Psoas muscle (tissue), 8 donors: ENCODE measurements around the gene MAML2. TPM values are rescaled to one million over a fixed set of nuclear protein-coding genes. Genes with fewer than 3 reads are reported as not detected.

Source experiments
- ATAC-seq, 4 donors: fragments of 200-7000 bp; cut with Tn5 transposase; one replicate each; pipeline ENCODE4 v1.9.1; 2020; ENCODE audit warnings: moderate library complexity in 3 of 4, mild to moderate bottlenecking in 2 of 4
- DNase-seq, 2 donors: peaks; one replicate each; pipeline ENCODE4 v3.0.0-alpha.2; 2020
- H3K27ac ChIP-seq: fragments of 200-600 bp; one replicate; pipeline ENCODE4 v1.8.0; 2022
- H3K27me3 ChIP-seq, 3 donors: fragments of 200-600 bp in 1 of 3; one replicate each; pipeline versions ENCODE4 v1.6.1 to v1.8.0; 2013 to 2022; ENCODE audit warnings: low read length in 2 of 3, mild to moderate bottlenecking in 2 of 3, moderate library complexity in 1 of 3; ENCODE audit not compliant: insufficient read depth in 3 of 3
- H3K36me3 ChIP-seq, 2 donors: fragments of 200-600 bp in 1 of 2; one replicate each; pipeline versions ENCODE4 v1.6.1 to v1.8.0; 2013 to 2022; ENCODE audit warnings: low read depth in 1 of 2, mild to moderate bottlenecking in 1 of 2, moderate library complexity in 1 of 2; ENCODE audit not compliant: insufficient read depth in 1 of 2
- H3K4me1 ChIP-seq: fragments of 200-600 bp; one replicate; pipeline ENCODE4 v1.8.0; 2022
- H3K4me3 ChIP-seq: fragments of 200-600 bp; one replicate; pipeline ENCODE4 v1.8.0; 2022; ENCODE audit warnings: mild to moderate bottlenecking
- H3K9me3 ChIP-seq: fragments of 200-600 bp; one replicate; pipeline ENCODE4 v1.8.0; 2022
- CTCF ChIP-seq: fragments of 200-600 bp; IDR thresholded peaks from one replicate; pipeline ENCODE4 v1.8.0; 2022; ENCODE audit warnings: antibody characterized with exemption
- WGBS, 3 donors: extraction: QIAGEN DNeasy Blood & Tissue Kit; methylation state at CpG; one replicate each; pipeline versions ENCODE4 v1.1.6 to v1.1.7; 2013; 5-methylcytosine and 5-hydroxymethylcytosine counted together
- intact Hi-C, 2 donors: fragments of 100-400 bp; cut with DNase I; formaldehyde crosslinking; loops; one replicate each; pipeline versions ENCODE4 v1.11.0 to v1.14.2; 2022
- polyA plus RNA-seq, 3 donors: library from polyadenylated mRNA; stranded (reverse); fragments of 200-250 nt; gene quantifications; one replicate each; pipeline ENCODE4 v1.2.3, GENCODE V29; 2013
- total RNA-seq, 4 donors: library from RNA; stranded (reverse); fragmentation: NEBNext Ultra II Directional in 2 of 4; extraction: Animal tissue kit (Norgen Biotek cat#: 25700) in 2 of 4; gene quantifications; one replicate each; pipeline versions ENCODE4 v1.2.1 to v1.2.4, GENCODE V29; 2021 to 2023
- donor health status: healthy with polysubstance abuse.
- donor health status: DM: no; HTN: no; CAD: no; lungs with moderate emphysema.
- donor health status: Bipolar disorder and iron deficiency.
- donor health status: healthy.
- donor health status: DM: yes; HTN: yes; CAD: no.
- donor health status: DM: no; HTN: no; CAD: no.
- donor health status: DM: no; HTN: no; CAD: no.
- donor health status: DM: yes; HTN: yes; CAD: no.

Gene MAML2
- total and polyA plus RNA-seq, 7 donors = 0.39 to 3.7 (median 1.5) TPM

- 82 to 87% (median 83%) methylated on average over 6 of the region's 6 CpGs for WGBS, 3 donors
- no peak for ATAC-seq
- intact Hi-C loops = no loop called here
- DNase-seq = no peak
- H3K4me1 ChIP-seq = peaks cover 8% of the 10 kb centered on the region
- H3K36me3 ChIP-seq = no peaks in the 10 kb centered on the region
- no peak overlapping the region for H3K27ac ChIP-seq
- no peaks in the 10 kb centered on the region for H3K9me3 ChIP-seq
- H3K4me3 ChIP-seq = no peak overlapping the region
- H3K27me3 ChIP-seq = no peaks in the 10 kb centered on the region
- TF ChIP-seq CTCF = no peak
These were observed 5.2 kb downstream of the MAML2 start for GRCh38 chr11:96337541-96338431.

DNA sequence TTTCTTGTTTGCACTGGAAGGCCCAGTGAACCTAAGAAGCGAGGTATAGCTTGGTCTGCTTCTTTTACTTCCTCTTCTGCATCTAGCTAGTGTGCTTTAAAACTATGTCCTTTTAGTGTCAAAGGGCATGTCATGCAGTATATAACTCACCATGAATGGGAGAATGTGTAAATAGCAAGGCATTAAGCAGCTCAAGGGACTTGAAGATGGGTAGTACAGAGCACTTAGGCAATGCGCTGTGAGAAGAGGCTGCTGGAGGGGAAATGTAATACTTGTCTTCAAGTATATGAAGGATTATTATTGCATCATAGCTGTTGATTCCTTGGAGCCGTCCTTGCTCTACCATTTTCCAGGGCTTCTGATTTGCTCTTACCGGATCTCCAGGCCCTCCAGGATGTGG is 7.6 kb downstream of the MAML2 start:
- no peaks in the 10 kb centered on the region for H3K9me3 ChIP-seq
- H3K27ac ChIP-seq = no peak overlapping the region
- H3K4me1 ChIP-seq = peaks cover 8% of the 10 kb centered on the region

DNA sequence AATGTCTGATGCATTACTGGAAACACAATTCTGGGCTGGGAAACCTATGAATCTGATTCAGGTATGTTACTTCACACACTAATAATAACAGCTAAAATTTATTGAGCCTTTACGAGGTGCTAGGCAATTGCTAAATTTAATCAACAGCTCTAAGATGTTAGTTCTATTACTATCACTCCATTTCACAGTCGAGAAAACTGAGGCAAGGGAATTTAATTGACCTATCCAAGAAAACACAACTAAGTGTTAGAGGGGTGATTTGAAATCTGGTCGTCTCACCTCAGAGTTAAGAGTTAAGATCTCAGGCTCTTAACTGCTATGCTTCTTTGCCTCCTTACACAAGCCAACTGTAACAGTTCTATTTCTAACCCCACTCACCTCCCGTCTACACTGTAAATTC is 8.8 kb downstream of the MAML2 start:
- Histone ChIP-seq H3K27ac (no peak overlapping the region), H3K9me3 (no peaks in the 10 kb centered on the region)
- intact Hi-C loops = no loop called here

More for the DNA sequence above, 7.6 kb downstream of the MAML2 start:
- no peak for TF ChIP-seq CTCF
- Histone ChIP-seq H3K36me3 (no peaks in the 10 kb centered on the region), H3K27me3 (no peaks in the 10 kb centered on the region), H3K4me3 (no peak overlapping the region)
- DNase-seq = no peak
- 82 to 90% (median 88%) methylated on average over 4 of the region's 4 CpGs for WGBS, 3 donors
- intact Hi-C loops = no loop called here
- ATAC-seq = no peak

GRCh38 chr11:96333191-96333719 is 9.7 kb downstream of the MAML2 start:
- Histone ChIP-seq H3K4me1 (peaks cover 1% of the 10 kb centered on the region), H3K9me3 (no peaks in the 10 kb centered on the region), H3K27ac (no peak overlapping the region), H3K4me3 (no peak overlapping the region), H3K27me3 (no peaks in the 10 kb centered on the region), H3K36me3 (no peaks in the 10 kb centered on the region)
- no peak for DNase-seq
- no peak for TF ChIP-seq CTCF
- intact Hi-C loops = no loop called here
- ATAC-seq = no peak
- 83 to 89% (median 87%) methylated on average over 4 of the region's 4 CpGs for WGBS, 3 donors

More for the DNA sequence above, 8.8 kb downstream of the MAML2 start:
- ATAC-seq (no peak), DNase-seq (no peak)
- Histone ChIP-seq H3K36me3 (no peaks in the 10 kb centered on the region), H3K4me3 (no peak overlapping the region), H3K4me1 (peaks cover 8% of the 10 kb centered on the region), H3K27me3 (no peaks in the 10 kb centered on the region)
- 89 to 94% (median 89%) methylated on average over 4 of the region's 4 CpGs for WGBS, 3 donors
- no peak for TF ChIP-seq CTCF
